CD4-positive, alpha-beta T cell treated with Interleukin-4 for 1 hour (primary cell): Measurements from ENCODE around the gene PLEKHM3.
"Not testable (repeated sequence)": the region's sequence is repeated elsewhere in the genome, so short reads cannot be mapped to it uniquely, and the experiment has no call there.

Experiments used
- DNase-seq, 2 donors: peaks; one replicate each; pipeline ENCODE4 v3.0.0-alpha.2; 2020 to 2022

PLEKHM3 gene

DNA sequence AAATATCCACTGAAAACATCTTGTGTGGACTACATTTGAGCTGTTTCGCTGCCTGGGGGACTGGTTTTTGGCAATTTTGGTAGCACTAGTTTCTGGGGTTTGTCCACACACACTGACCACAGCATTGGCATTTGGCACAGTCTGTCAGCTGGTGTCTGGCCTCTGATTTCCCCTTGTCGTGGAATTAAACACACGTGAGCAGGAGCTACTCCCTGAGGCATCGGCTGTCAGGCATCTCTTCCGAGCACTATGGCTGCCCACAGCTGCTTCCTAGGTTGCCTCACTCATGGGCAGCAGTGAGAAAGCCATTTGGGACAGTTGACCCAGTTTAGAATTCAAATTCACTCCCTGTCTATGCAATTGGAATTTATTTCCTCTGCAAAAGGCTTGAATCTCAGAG is 208.8 kb downstream of the PLEKHM3 start:
- no peak for DNase-seq

- no peak for DNase-seq
Measured at GRCh38 chr2:207815254-207815653, 210.1 kb downstream of the PLEKHM3 start.

DNA sequence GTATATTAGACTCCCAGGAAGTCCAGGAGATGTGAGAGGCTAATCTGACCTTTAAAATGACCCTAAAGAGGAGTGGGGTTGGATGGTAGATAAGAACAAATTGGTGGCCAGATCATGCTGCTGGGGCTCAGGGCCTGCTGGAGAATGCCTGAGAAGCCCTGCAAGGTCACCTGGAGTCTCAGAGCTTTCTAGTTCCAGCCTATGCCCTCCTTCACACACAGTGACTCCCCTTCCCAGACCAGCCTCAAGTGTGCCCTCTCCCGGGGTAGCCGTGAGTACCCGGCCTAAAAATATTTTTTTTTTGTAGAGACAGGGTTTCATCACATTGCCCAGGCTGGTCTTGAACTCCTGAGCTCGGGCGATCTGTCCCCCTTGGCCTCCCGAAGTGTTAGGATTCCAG is 211.4 kb downstream of the PLEKHM3 start:
- DNase-seq, result no peak

DNA sequence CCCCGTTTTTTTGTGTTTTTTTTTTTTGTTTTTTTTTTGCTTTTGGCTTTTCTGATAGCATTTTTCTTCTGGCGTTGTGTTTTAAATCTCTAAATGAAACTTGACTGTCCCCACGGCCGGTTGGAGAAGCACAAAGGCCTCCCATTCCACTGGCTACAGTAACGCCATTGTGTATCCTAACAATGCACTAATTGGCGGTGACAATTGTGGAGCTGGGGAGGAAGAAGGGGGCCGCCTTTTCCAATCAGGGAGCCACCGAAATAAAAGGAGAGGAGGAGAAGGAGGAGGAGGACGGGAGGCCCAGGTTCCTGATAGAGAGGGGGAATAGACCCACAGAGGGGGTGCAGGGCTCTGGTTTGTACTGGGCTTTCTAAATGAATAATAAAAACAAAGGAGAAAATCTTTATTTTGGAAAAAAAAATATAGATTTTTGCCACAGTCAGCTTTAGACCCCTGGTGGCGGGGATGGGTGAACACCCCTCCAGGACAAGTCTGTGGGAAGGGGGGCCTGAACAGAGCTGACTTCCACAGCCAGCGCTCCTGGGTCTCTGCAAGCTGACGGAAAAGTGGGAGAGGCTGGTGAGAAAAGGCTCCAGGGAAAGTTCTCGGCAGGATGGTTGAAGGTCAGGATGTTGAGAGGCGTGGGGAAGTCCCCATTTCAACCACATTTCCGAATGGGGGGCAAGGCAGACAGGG is 212.0 kb downstream of the PLEKHM3 start:
- no peak for DNase-seq

DNA sequence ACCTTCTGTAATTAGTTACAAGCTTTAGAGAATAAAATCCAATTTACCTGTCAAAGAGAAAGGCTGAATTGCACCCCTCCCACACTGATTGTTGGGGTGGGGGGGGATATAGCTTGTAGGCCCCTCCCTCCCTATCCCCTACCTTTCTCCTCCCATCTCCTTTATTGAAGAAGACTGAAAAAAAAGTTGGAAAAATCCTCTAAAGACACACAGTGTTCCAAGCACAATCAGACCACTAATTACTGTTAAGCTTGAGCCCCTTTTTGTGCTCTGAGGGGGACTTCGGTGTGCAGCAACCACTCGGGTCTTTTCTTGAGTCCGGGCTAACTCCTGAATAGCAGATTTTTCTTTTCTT is 212.6 kb downstream of the PLEKHM3 start:
- no peak for DNase-seq

GRCh38 chr2:207812058-207812725 is 213.1 kb downstream of the PLEKHM3 start:
- no peak for DNase-seq

DNA sequence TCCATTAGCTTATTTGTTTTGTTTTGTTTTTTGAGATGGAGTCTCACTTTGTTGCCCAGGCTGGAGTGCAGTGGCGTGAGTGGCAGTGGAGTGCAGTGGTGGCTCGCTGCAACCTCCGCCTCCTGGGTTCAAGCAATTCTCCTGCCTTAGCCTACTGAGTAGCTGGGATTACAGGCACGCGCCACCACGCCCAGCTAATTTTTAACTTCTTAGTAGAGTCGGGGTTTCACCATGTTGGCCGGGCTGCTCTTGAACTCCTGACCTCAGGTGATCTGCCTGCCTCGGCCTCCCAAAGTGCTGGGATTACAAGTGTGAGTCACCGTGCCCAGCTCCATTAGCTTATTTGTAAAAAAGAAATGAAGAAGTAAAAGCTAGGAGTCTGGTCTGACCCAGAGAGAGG is 213.7 kb downstream of the PLEKHM3 start:
- not testable (repeated sequence) for DNase-seq

- DNase-seq, result no peak
Measured at GRCh38 chr2:207810200-207810788, 215.0 kb downstream of the PLEKHM3 start.

DNA sequence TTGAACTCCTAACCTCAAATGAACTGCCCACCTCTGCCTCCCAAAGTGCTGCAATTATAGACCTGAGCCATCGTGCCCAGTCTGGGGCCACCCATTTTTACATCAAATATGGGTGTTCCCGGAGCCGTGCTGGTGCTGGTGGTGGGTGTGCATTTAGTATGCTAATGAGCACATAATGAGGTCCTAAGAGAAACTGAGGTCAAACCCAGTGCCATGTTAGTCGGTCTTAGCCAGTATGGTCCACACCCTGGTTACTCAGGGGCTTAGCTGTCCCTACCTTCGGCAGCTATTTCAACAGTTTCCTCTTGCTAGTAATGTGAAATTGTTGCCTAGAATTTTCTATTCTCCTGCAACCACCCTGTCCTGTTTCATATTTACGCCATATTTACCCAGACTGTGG is 217.2 kb downstream of the PLEKHM3 start:
- DNase-seq, result no peak

GRCh38 chr2:207807516-207807915 is 217.8 kb downstream of the PLEKHM3 start:
- no peak for DNase-seq

- DNase-seq, result no peak
Measured at GRCh38 chr2:207805566-207806226, 219.6 kb downstream of the PLEKHM3 start.

DNA sequence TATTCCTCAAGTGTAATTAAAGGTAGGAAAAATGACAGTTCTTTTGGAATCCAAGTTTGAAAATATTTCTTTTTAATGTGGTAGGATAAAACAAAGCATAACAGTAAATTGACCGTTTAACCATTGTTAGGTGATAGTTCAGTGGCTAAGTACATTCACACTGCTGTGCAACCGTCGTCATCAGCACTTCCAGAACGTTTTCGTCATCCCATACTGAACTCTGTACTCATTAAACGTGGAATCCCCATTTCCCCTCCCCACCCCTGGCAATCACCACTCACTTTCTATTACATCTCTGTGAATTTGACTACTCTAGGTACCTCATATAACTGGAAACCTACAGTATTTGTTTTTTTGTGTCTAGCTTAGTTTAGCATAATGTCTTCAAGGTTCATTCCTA is 222.7 kb downstream of the PLEKHM3 start:
- no peak for DNase-seq

DNA sequence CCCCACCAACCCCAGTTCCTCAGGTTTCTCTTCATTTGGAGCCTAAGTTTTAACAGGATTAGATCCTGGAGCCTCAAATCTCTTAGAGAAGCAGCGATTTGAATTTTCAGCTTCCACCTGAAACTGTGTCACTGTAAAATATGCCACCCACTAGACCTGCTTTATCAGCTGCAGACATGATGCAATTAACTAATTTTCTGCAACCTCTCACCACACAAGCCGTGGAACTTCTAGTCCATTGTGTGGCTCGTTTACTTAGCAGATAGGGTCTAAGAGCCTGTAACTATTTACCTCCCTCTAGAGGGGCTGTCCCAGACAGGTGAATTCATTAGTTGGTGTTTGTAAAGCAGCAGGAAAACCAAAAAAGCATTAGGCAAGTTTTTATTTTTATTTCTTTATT is 224.1 kb downstream of the PLEKHM3 start:
- no peak for DNase-seq

- DNase-seq, result no peak
Measured at GRCh38 chr2:207796585-207797350, 228.6 kb downstream of the PLEKHM3 start.

- DNase-seq, result no peak
Measured at GRCh38 chr2:207792244-207792785, 233.0 kb downstream of the PLEKHM3 start.

- DNase-seq, result no peak
Measured at GRCh38 chr2:207791579-207792243, 233.6 kb downstream of the PLEKHM3 start.

DNA sequence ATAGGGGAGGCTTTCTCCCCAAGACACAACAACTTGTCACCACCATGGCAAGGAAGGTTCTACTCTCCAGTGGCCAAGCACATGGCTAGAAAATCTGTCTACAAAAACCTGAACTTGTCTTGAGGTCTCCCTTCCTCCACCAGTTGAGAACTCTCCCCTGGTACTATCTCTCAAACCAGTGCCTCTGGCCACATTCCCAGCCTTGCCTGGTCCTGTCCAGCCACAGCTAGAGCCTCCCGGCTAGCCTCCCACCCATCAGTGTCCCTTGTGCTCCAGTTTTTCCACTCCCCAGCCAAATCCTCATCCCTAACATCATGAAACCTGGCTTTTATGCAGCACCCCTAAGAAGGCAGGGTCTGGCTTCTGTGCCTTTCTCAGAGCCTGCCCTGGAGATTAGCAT is 234.4 kb downstream of the PLEKHM3 start:
- DNase-seq, result no peak

- DNase-seq, result no peak
Measured at GRCh38 chr2:207787800-207788199, 237.5 kb downstream of the PLEKHM3 start.

DNA sequence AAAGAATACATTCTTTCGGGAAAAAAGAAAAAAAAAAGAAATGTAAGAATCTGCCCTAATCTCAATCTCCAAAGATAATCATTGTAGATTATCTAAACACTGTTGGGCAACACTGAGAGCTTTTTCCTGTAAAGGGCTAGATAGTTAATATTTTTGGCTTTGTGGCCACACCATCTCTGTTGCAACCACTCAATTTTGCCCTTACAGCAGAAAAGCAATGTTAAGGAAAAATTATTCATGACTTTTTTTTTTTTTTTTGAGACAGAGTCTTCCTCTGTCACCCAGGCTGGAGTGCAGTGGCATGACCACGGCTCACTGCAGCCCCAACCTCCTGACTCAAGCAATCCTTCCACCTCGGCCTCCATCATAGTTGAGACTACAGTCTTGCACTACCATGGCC is 238.3 kb downstream of the PLEKHM3 start:
- no peak for DNase-seq

DNA sequence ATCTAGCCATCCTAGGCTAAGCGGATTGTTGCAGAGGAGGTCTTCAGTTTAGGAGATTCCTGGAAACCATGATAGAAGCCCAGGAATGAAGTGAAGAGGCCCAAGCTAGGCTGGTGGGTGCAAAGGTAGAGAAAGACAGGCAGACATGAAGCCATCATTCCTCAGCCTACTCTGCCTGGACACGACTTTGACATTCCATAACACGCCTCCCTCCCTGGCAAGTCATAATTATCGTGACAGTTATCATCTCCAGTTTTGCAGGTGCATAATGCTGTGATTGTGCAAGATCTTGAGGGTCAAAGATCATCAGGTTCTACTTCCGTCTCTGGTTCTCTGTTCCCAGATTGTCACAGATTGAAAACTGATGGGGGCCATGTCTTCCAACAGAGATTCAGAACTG is 240.4 kb downstream of the PLEKHM3 start:
- no peak for DNase-seq

DNA sequence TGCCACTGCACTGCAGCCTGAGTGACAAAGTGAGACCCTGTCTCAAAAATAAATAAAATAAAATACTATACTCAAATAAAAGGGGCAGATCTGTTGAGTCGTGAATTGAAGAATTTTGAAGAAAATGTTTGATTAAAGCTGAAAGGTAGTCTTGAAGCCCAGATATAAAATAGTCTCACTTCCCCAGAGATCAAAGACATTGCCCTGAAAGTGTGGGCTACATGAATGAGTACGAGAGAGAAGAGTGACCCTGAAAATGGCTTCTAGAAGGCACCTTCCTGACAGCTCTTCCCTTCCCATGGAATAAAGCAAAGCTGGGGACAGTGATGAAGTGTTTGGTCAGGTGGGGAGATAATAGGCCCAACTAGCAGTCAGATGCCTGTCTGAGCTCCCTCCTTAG is 241.8 kb downstream of the PLEKHM3 start:
- DNase-seq, result no peak
